ENCODE data around the gene RBM45.
A peak's percentile ranks its signal among the peaks of the same experiment; 100 is the strongest.

The RBM45 gene

GRCh38 chr2:178109813-178110212 lies 2.4 kb upstream of the RBM45 start:
- H3K4me3 ChIP-seq (ENCODE audit: low read depth, low read length), result no peak overlapping the region
- peak; percentile 22; the same call in 1 of the 2 replicates for TF ChIP-seq CTCF (IDR thresholded peaks at IDR 0.05; ENCODE audit: low read depth, low read length)

- TF ChIP-seq CTCF (IDR thresholded peaks at IDR 0.05; ENCODE audit: low read depth, low read length), result no peak
Observed at GRCh38 chr2:178110681-178111080, 1.6 kb upstream of the RBM45 start.

GRCh38 chr2:178111743-178112142 lies 494 bp upstream of the RBM45 start:
- peak overlapping the region; percentile 95; the same call in 1 of the 2 replicates for H3K4me3 ChIP-seq (ENCODE audit: low read depth, low read length)

More at GRCh38 chr2:178110681-178111080, 1.6 kb upstream of the RBM45 start:
- H3K4me3 ChIP-seq (ENCODE audit: low read depth, low read length), result no peak overlapping the region

GRCh38 chr2:178114462-178114861 lies 2.2 kb downstream of the RBM45 start:
- no peak for TF ChIP-seq CTCF (IDR thresholded peaks at IDR 0.05; ENCODE audit: low read depth, low read length)
- no peak overlapping the region for H3K4me3 ChIP-seq (ENCODE audit: low read depth, low read length)

More at GRCh38 chr2:178111743-178112142, 494 bp upstream of the RBM45 start:
- no peak for TF ChIP-seq CTCF (IDR thresholded peaks at IDR 0.05; ENCODE audit: low read depth, low read length)

- no peak for TF ChIP-seq CTCF (IDR thresholded peaks at IDR 0.05; ENCODE audit: low read depth, low read length)
- H3K4me3 ChIP-seq (ENCODE audit: low read depth, low read length), result no peak overlapping the region
Observed at GRCh38 chr2:178115271-178115670, 3.0 kb downstream of the RBM45 start.

- no peak overlapping the region for H3K4me3 ChIP-seq (ENCODE audit: low read depth, low read length)
- no peak for TF ChIP-seq CTCF (IDR thresholded peaks at IDR 0.05; ENCODE audit: low read depth, low read length)
Observed at GRCh38 chr2:178117725-178118124, 5.5 kb downstream of the RBM45 start.

GRCh38 chr2:178119179-178119922 lies 7.1 kb downstream of the RBM45 start:
- TF ChIP-seq CTCF (IDR thresholded peaks at IDR 0.05; ENCODE audit: low read depth, low read length), result no peak
- no peak overlapping the region for H3K4me3 ChIP-seq (ENCODE audit: low read depth, low read length)
